ENCODE measurements around the gene GGA1. TPM values are rescaled to one million over a fixed set of nuclear protein-coding genes. Genes with fewer than 3 reads are reported as not detected.
A peak's percentile ranks its signal among the peaks of the same experiment; 100 is the strongest.

GGA1 gene
- total and polyA plus RNA-seq, 9 of the 15 experiments (the other 6 are each of a cell fraction or from before 2014, with no cell fraction given) = 1.5 to 69.5 (median 31.6) TPM

DNA sequence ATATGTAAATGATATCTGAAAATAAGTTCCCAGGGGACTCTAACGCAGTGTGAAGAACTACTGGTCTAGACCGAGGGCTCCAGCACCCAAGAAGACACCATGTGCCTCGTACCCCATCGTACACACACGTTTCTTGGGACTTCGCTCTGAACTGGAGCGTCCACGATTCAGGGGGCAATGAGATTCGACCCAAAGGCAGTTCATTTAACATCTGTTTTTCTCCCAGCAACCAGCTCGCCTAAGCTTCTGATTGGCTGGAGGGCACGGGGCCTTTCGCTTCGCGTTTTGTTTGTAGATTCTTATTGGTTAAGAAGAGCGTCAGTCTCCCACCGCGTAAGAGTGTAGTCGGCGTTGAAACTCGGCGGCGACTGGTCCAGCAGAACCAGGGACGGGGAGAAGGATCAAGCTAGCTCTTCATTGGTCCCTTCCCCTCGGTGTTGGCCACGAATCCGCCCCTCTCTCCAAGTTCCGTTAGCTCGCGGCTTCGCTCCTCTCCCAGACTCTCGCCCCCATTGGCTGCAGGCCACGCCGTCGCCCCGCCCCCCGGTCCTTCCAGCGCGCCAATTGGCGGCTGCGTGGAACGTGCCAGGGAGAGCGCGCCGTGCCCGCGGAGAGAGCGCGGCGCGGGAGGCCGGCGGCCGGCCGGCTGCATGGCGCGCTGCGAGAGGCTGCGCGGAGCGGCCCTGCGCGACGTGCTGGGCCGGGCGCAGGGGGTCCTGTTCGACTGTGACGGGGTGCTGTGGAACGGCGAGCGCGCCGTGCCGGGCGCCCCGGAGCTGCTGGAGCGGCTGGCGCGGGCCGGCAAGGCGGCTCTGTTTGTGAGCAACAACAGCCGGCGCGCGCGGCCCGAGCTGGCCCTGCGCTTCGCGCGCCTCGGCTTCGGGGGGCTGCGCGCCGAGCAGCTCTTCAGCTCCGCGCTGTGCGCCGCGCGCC, 49.8 kb downstream of the GGA1 start, which contains the start of gene PDXP (continued):
- TF ChIP-seq, protein P1, sequence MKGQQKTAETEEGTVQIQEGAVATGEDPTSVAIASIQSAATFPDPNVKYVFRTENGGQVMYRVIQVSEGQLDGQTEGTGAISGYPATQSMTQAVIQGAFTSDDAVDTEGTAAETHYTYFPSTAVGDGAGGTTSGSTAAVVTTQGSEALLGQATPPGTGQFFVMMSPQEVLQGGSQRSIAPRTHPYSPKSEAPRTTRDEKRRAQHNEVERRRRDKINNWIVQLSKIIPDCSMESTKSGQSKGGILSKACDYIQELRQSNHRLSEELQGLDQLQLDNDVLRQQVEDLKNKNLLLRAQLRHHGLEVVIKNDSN (CRISPR knock-in tag; IDR thresholded peaks at IDR 0.05) = peak; percentile 58
- TF ChIP-seq ZNF707 (CRISPR knock-in tag; conservative IDR thresholded peaks at IDR 0.05) (no peak), PML (IDR thresholded peaks at IDR 0.05; ENCODE audit: low read length) (no peak), NONO (IDR thresholded peaks at IDR 0.05; ENCODE audit: low read depth in 2 of 2, low read length in 1 of 2) (0 out of 4 replicates have a peak, but pooled peaks of 1 of the 2 experiments have one; percentile 44), RBM25 (IDR thresholded peaks at IDR 0.05; ENCODE audit: low read depth, low read length, severe bottlenecking) (peak; percentile 86), SAP30 (IDR thresholded peaks at IDR 0.05; ENCODE audit: borderline replicate concordance, insufficient read depth, low read depth, low read length, poor library complexity, severe bottlenecking) (peak; percentile 59), TFAM (CRISPR knock-in tag; conservative IDR thresholded peaks at IDR 0.05) (no peak), LCOR (CRISPR knock-in tag; IDR thresholded peaks at IDR 0.05) (no peak), MEIS2 (IDR thresholded peaks at IDR 0.05; ENCODE audit: partially characterized antibody) (no peak), POLR3G (IDR thresholded peaks at IDR 0.05; ENCODE audit: extremely low read depth, insufficient read length, insufficient replicate concordance) (no peak), CTBP1 (IDR thresholded peaks at IDR 0.05; ENCODE audit: borderline replicate concordance) (peak; percentile 94), ZNF217 (CRISPR knock-in tag; IDR thresholded peaks at IDR 0.05) (no peak), EZH2 (IDR thresholded peaks at IDR 0.05; ENCODE audit: borderline replicate concordance, low read depth, low read length) (no peak), CC2D1A (IDR thresholded peaks at IDR 0.05) (peak; percentile 14; the same call in 1 of the 2 replicates), FOXA3 (CRISPR knock-in tag; conservative IDR thresholded peaks at IDR 0.05 in 1 of 2, IDR thresholded peaks at IDR 0.05 in 1 of 2) (no peak), SIN3B (IDR thresholded peaks at IDR 0.05; ENCODE audit: low read depth) (peak; percentile 53; the same call in 1 of the 2 replicates), ZNF561 (CRISPR knock-in tag; conservative IDR thresholded peaks at IDR 0.05) (no peak), ZNF263 (CRISPR knock-in tag; IDR thresholded peaks at IDR 0.05; ENCODE audit: borderline replicate concordance) (no peak), L3MBTL2 (IDR thresholded peaks at IDR 0.05) (peak; percentile 98), ZNF589 (CRISPR knock-in tag; IDR thresholded peaks at IDR 0.05; ENCODE audit: low read depth) (no peak), ZNF445 (CRISPR knock-in tag; IDR thresholded peaks at IDR 0.05; ENCODE audit: low read depth) (no peak)
- TF ChIP-seq, protein P2, sequence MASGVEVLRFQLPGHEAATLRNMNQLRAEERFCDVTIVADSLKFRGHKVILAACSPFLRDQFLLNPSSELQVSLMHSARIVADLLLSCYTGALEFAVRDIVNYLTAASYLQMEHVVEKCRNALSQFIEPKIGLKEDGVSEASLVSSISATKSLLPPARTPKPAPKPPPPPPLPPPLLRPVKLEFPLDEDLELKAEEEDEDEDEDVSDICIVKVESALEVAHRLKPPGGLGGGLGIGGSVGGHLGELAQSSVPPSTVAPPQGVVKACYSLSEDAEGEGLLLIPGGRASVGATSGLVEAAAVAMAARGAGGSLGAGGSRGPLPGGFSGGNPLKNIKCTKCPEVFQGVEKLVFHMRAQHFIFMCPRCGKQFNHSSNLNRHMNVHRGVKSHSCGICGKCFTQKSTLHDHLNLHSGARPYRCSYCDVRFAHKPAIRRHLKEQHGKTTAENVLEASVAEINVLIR (CRISPR knock-in tag; IDR thresholded peaks at IDR 0.05) = peak; percentile 54; the same call in 1 of the 2 replicates
- TF ChIP-seq, protein P3, sequence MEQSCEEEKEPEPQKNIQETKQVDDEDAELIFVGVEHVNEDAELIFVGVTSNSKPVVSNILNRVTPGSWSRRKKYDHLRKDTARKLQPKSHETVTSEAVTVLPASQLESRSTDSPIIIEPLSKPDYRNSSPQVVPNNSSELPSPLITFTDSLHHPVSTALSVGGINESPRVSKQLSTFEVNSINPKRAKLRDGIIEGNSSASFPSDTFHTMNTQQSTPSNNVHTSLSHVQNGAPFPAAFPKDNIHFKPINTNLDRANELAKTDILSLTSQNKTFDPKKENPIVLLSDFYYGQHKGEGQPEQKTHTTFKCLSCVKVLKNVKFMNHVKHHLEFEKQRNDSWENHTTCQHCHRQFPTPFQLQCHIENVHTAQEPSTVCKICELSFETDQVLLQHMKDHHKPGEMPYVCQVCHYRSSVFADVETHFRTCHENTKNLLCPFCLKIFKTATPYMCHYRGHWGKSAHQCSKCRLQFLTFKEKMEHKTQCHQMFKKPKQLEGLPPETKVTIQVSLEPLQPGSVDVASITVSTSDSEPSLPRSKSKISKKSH (CRISPR knock-in tag; IDR thresholded peaks at IDR 0.05) = no peak

Measured in K562 (cell line).